ENCODE measurements around the gene ERCC8.
A peak's percentile ranks its signal among the peaks of the same experiment; 100 is the strongest.

- TF ChIP-seq EZH2 (IDR thresholded peaks at IDR 0.05) (no peak), CTCF (IDR thresholded peaks at IDR 0.05 in 2 of 3, conservative IDR thresholded peaks at IDR 0.05 in 1 of 3; ENCODE audit: borderline replicate concordance in 1 of 3, insufficient read depth in 1 of 3, low read depth in 2 of 3, low read length in 2 of 3) (peak in 2 of 3 experiments; percentile 24 to 49; a peak in 3 of 6 replicates), EGR1 (IDR thresholded peaks at IDR 0.05; ENCODE audit: low read depth) (no peak), JUND (IDR thresholded peaks at IDR 0.05) (no peak), POLR2A (IDR thresholded peaks at IDR 0.05; ENCODE audit: borderline replicate concordance, extremely low read depth, insufficient read depth, insufficient read length) (no peak), MAX (IDR thresholded peaks at IDR 0.05) (no peak), YY1 (IDR thresholded peaks at IDR 0.05; ENCODE audit: extremely low read depth, insufficient replicate concordance, low read depth, low read length) (no peak), SIN3A (IDR thresholded peaks at IDR 0.05; ENCODE audit: low read depth) (no peak), RAD21 (IDR thresholded peaks at IDR 0.05; ENCODE audit: low read depth) (peak; percentile 48), ATF3 (IDR thresholded peaks at IDR 0.05) (no peak), REST (IDR thresholded peaks at IDR 0.05; ENCODE audit: low read depth) (no peak), ZNF274 (IDR thresholded peaks at IDR 0.05; ENCODE audit: low read depth, low read length) (no peak)
These were observed 14.3 kb upstream of the ERCC8 start for GRCh38 chr5:60959156-60959555.
